ENCODE results near the gene CLDN9.

DNA sequence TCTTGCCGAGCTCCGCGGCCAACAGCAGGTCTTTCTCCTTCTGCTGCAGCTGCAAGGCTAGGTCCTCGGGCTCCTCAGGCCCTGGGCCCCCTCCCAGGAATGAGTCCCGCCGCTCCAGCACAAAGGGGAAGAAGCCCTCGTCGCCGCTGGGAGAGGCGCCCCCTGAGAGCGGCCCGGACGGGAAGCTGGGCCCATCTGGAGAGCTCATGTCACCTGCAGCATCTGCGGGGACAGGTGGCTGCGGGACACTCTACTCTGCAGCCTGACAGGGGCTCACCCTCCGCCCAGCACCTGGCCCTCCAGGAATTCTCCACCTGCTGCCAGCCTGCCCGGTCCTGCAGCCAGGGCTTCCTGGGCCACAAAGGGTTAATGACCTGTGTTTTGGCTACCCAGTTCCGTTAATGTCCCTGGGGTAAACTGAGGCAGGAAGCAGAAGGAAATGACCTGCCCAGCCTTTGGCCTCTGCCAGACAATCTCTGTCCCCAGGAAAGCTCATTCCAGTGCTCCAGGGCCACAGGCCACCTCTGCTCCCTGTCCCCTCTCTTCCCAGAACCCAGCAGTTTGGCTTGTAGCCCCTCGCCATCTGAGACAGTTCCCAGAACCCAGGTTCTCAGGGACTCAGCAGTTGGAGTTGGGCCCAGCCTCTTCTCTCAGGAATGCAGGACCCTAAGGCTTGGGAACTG, 22.7 kb downstream of the CLDN9 start:
- TF ChIP-seq EZH2 (IDR thresholded peaks at IDR 0.05; ENCODE audit: insufficient read depth, poor library complexity, severe bottlenecking) (peak; percentile 39), EZH2phosphoT487 (IDR thresholded peaks at IDR 0.05; ENCODE audit: insufficient read depth, low read depth) (no peak)

All from GM23248 (cell line).